HepG2 (cell line): Measurements from ENCODE around the gene PON1. TPM values are rescaled to one million over a fixed set of nuclear protein-coding genes. Genes with fewer than 3 reads are reported as not detected.

ENCODE experiments used
- ATAC-seq: fragments of 200-7000 bp; cut with Tn5 transposase; 3 replicates; pipeline ENCODE4 v1.9.1; 2020; ENCODE audit warnings: mild to moderate bottlenecking, moderate library complexity
- BruUV-seq: library from RNA; stranded (reverse); fragments of 400-500 nt; replicated peaks from 2 replicates; lab custom pipeline; 2021; lab: Mats Ljungman, UMichigan
- CTCF ChIA-PET: fragments of 300-600 bp; formaldehyde crosslinking; extraction: SDS; loops from one replicate; lab custom pipeline; 2021; ENCODE audit warnings: low total read pairs, inconsistent platforms, low intra/inter-chr PET ratio; lab: Yijun Ruan, JAX
- POLR2A ChIA-PET: fragments of 350-600 bp; sonication (Branson Sonifier 250); formaldehyde crosslinking; loops from one replicate; lab custom pipeline; 2020; ENCODE audit warnings: antibody characterized with exemption, inconsistent platforms; lab: Yijun Ruan, JAX
- DNase-seq: peaks from one replicate; pipeline ENCODE4 v3.0.0-alpha.2; 2015; ENCODE audit warnings: low spot score
- FAIRE-seq: peaks from 3 replicates; lab custom pipeline; 2011; peaks lifted over from hg19 to GRCh38; lab: Jason Lieb, UNC
- H2AFZ ChIP-seq: one replicate; pipeline ENCODE4 v1.6.1; 2011; ENCODE audit warnings: low read length, inconsistent platforms
- H3K27ac ChIP-seq: fragments of 300-600 bp; 3 replicates; pipeline ENCODE4 v1.8.0; 2011; ENCODE audit warnings: mixed run types, mild to moderate bottlenecking, mixed read lengths, low read length, inconsistent platforms; ENCODE audit not compliant: insufficient read depth; ENCODE audit errors: extremely low read length
- H3K27me3 ChIP-seq, 2 experiments: fragments of 200-600 bp in 1 of 2; 2 replicates in 1 of 2; 3 replicates in 1 of 2; pipeline versions ENCODE4 v1.6.0 to v1.8.0; 2011; ENCODE audit warnings: low read length in 2 of 2, mild to moderate bottlenecking in 2 of 2, moderate library complexity in 2 of 2, inconsistent platforms in 1 of 2; ENCODE audit not compliant: insufficient read depth in 2 of 2, control insufficient read depth in 1 of 2
- H3K36me3 ChIP-seq, 2 experiments: fragments of 200-600 bp in 1 of 2; replicated peaks in 1 of 2; 2 replicates in 1 of 2; 3 replicates in 1 of 2; pipeline versions ENCODE4 v1.5.1 to v1.8.0; 2011; ENCODE audit warnings: low read length in 2 of 2, inconsistent platforms in 1 of 2; ENCODE audit not compliant: insufficient read depth in 2 of 2, control insufficient read depth in 1 of 2
- H3K4me1 ChIP-seq: 2 replicates; pipeline ENCODE4 v1.5.1; 2012; ENCODE audit warnings: low read length, inconsistent platforms; ENCODE audit not compliant: insufficient read depth
- H3K4me2 ChIP-seq: 2 replicates; pipeline ENCODE4 v1.6.0; 2011; ENCODE audit warnings: low read depth, low read length, inconsistent platforms
- H3K4me3 ChIP-seq, 3 experiments: fragments of 200-600 bp in 1 of 3; sonication (generic), shearing (Covaris generic) in 1 of 3; replicated peaks in 1 of 3; 2 replicates each; pipeline ENCODE4 v1.5.1; 2011 to 2016; ENCODE audit warnings: low read length in 3 of 3, inconsistent platforms in 2 of 3, low read depth in 2 of 3, mild to moderate bottlenecking in 2 of 3, control low read depth in 1 of 3, mixed read lengths in 1 of 3; ENCODE audit not compliant: insufficient read depth in 1 of 3
- H3K79me2 ChIP-seq: one replicate; pipeline ENCODE4 v1.6.1; 2011; ENCODE audit warnings: low read length, inconsistent platforms; ENCODE audit not compliant: insufficient read depth
- H3K9ac ChIP-seq: 2 replicates; pipeline ENCODE4 v1.6.0; 2011; ENCODE audit warnings: mild to moderate bottlenecking, low read depth, low read length, inconsistent platforms; ENCODE audit not compliant: insufficient read depth
- H3K9me3 ChIP-seq: 2 replicates; pipeline ENCODE4 v1.5.1; 2012; ENCODE audit warnings: mild to moderate bottlenecking, low read length
- H4K20me1 ChIP-seq: 2 replicates; pipeline ENCODE4 v1.6.0; 2011; ENCODE audit warnings: inconsistent platforms, mild to moderate bottlenecking, low read length, moderate library complexity; ENCODE audit not compliant: insufficient read depth
- ATF7 ChIP-seq, 2 experiments: fragments of 450-650 bp in 1 of 2; sonication (generic) in 1 of 2; formaldehyde crosslinking in 1 of 2; IDR thresholded peaks; 2 replicates each; pipeline versions ENCODE4 v1.4.0 to v1.6.1; 2016 to 2020; ENCODE audit warnings: antibody characterized with exemption in 1 of 2, mild to moderate bottlenecking in 1 of 2, missing genetic modification reagents in 1 of 2
- BATF2 ChIP-seq: sonication (generic); formaldehyde crosslinking; IDR thresholded peaks from 2 replicates; pipeline ENCODE4 v1.8.0; 2022; ENCODE audit warnings: mild to moderate bottlenecking, missing genetic modification reagents, moderate library complexity
- CSRNP2 ChIP-seq: sonication (generic); formaldehyde crosslinking; conservative IDR thresholded peaks from 2 replicates; pipeline ENCODE4 v1.8.0; 2022; ENCODE audit warnings: low read depth, missing genetic modification reagents
- JUN ChIP-seq: sonication (generic); formaldehyde crosslinking; IDR thresholded peaks from 2 replicates; pipeline ENCODE4 v1.4.0; 2020; ENCODE audit warnings: mild to moderate bottlenecking, missing genetic modification reagents
- NR2C2 ChIP-seq: sonication (generic); formaldehyde crosslinking; IDR thresholded peaks from 2 replicates; pipeline ENCODE4 v1.4.0; 2020; ENCODE audit warnings: missing genetic modification reagents, mild to moderate bottlenecking, moderate library complexity, borderline replicate concordance
- SCMH1 ChIP-seq: sonication (generic); formaldehyde crosslinking; IDR thresholded peaks from 2 replicates; pipeline ENCODE4 v1.9.0; 2021; ENCODE audit warnings: missing genetic modification reagents, mild to moderate bottlenecking, borderline replicate concordance
- SMAD1 ChIP-seq: sonication (generic); formaldehyde crosslinking; IDR thresholded peaks from 2 replicates; pipeline ENCODE4 v1.4.0; 2020; ENCODE audit warnings: missing genetic modification reagents, low read depth, mild to moderate bottlenecking, borderline replicate concordance
- SP4 ChIP-seq: sonication (generic); formaldehyde crosslinking; IDR thresholded peaks from 2 replicates; pipeline ENCODE4 v1.8.1; 2023; ENCODE audit warnings: mild to moderate bottlenecking, missing genetic modification reagents
- ZBTB46 ChIP-seq: sonication (generic); formaldehyde crosslinking; IDR thresholded peaks from 2 replicates; pipeline ENCODE4 v1.4.0; 2020; ENCODE audit warnings: mild to moderate bottlenecking, missing genetic modification reagents, borderline replicate concordance
- ZNF24 ChIP-seq: fragments of 450-650 bp; IDR thresholded peaks from 2 replicates; pipeline ENCODE4 v1.6.1; 2017; ENCODE audit warnings: antibody characterized with exemption, mild to moderate bottlenecking
- ZNF546 ChIP-seq: sonication (generic); formaldehyde crosslinking; conservative IDR thresholded peaks from 2 replicates; pipeline ENCODE4 v1.8.1; 2023; ENCODE audit warnings: mild to moderate bottlenecking, missing genetic modification reagents
- ZNF674 ChIP-seq: sonication (generic); formaldehyde crosslinking; IDR thresholded peaks from 2 replicates; pipeline ENCODE4 v1.5.0; 2020; ENCODE audit warnings: low read depth, mild to moderate bottlenecking, missing genetic modification reagents
- ZNF776 ChIP-seq: sonication (generic); formaldehyde crosslinking; IDR thresholded peaks from 2 replicates; pipeline ENCODE4 v1.4.0; 2020; ENCODE audit warnings: mild to moderate bottlenecking, missing genetic modification reagents
- ZNF790 ChIP-seq: sonication (generic); formaldehyde crosslinking; IDR thresholded peaks from 2 replicates; pipeline ENCODE4 v1.8.0; 2022; ENCODE audit warnings: missing genetic modification reagents, mild to moderate bottlenecking, borderline replicate concordance
- ZSCAN12 ChIP-seq: sonication (generic); formaldehyde crosslinking; IDR thresholded peaks from 2 replicates; pipeline ENCODE4 v1.9.0; 2021; ENCODE audit warnings: mild to moderate bottlenecking, missing genetic modification reagents
- WGBS: methylation state at CpG from one replicate; pipeline ENCODE4 v1.1.6; 2017; ENCODE audit warnings: low lambda C conversion rate; 5-methylcytosine and 5-hydroxymethylcytosine counted together
- in situ Hi-C: cut with HindIII; loops from 2 replicates; pipeline ENCODE4 v1.10.0; 2017; ENCODE audit warnings: low pct_unique_long_range_greater_than_20kb; ENCODE audit not compliant: extremely low pct_ligation_motif_present
- intact Hi-C: fragments of 100-400 bp; cut with micrococcal nuclease; formaldehyde crosslinking; loops from one replicate; pipeline ENCODE4 v1.10.0; 2022; ENCODE audit not compliant: unreplicated experiment
- polyA plus RNA-seq, 8 experiments: library from polyadenylated mRNA; depleted of rRNA in 3 of 8; stranded (reverse) in 7 of 8; unstranded in 1 of 8; fragments of >200 nt; fragmentation: Illumina TruSeq in 4 of 8; extraction: Trizol in 4 of 8; gene quantifications; 2 replicates each; pipeline versions ENCODE4 v1.2.1 to v1.2.3, GENCODE V29; 2011 to 2016; ENCODE audit warnings: low read depth in 4 of 8, missing spikeins in 1 of 8, mixed read lengths in 1 of 8; ENCODE audit not compliant: insufficient read depth in 1 of 8
- total RNA-seq, 5 experiments: library from RNA; depleted of rRNA; stranded (reverse); fragments of >200 nt; fragmentation: Illumina TruSeq; extraction: Trizol; gene quantifications; 2 replicates each; pipeline ENCODE4 v1.2.3, GENCODE V29; 2016; ENCODE audit warnings: low read depth in 1 of 5

Gene PON1
- total and polyA plus RNA-seq, 2 of the 13 experiments (the other 11 are each of a cell fraction or from before 2014, with no cell fraction given) = 0.27 to 0.57 TPM

DNA sequence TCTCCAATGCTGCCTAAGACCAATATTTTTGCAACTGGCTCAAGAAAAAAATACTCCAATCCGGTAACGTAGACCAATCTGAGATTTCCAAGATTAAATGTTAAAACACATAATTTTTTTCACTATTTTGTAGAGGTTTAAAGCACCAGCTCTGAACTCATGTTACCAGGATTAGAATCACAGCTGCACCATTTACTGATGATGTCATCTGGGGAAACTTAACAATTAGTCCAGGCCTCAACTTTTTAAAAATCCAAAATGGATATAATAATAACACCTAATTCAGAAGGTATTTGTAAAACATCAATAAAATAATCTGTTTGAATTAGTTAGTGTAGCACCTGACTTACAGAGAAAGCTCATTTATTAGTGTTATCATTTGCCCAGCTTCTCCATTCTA is 14.4 kb downstream of the PON1 start:
- in situ Hi-C loops = no loop called here
- no peak overlapping the region for H3K9ac ChIP-seq
- no peaks in the 10 kb centered on the region for H4K20me1 ChIP-seq
- no peaks in the 10 kb centered on the region for H3K36me3 ChIP-seq
- 78% methylated on average over 2 of the region's 2 CpGs for WGBS
- no peaks in the 10 kb centered on the region for H3K4me1 ChIP-seq
- no peak for FAIRE-seq
- ATAC-seq = no peak
- no peak overlapping the region for H2AFZ ChIP-seq
- no TSS peak for BruUV-seq
- H3K4me2 ChIP-seq = no peak overlapping the region
- peak; percentile 62 for TF ChIP-seq ATF7 (IDR thresholded peaks at IDR 0.05)
- TF ChIP-seq ATF7 (CRISPR knock-in tag; IDR thresholded peaks at IDR 0.05) = no peak
- no peak for TF ChIP-seq SMAD1 (CRISPR knock-in tag)
- no peak overlapping the region for H3K4me3 ChIP-seq
- no peak for DNase-seq
- POLR2A ChIA-PET = no interaction called here
- no peak overlapping the region for H3K27ac ChIP-seq
- CTCF ChIA-PET = no interaction called here
- no peaks in the 10 kb centered on the region for H3K79me2 ChIP-seq
- no peaks in the 10 kb centered on the region for H3K9me3 ChIP-seq
- H3K27me3 ChIP-seq = no peaks in the 10 kb centered on the region
- intact Hi-C loops = no loop called here

DNA sequence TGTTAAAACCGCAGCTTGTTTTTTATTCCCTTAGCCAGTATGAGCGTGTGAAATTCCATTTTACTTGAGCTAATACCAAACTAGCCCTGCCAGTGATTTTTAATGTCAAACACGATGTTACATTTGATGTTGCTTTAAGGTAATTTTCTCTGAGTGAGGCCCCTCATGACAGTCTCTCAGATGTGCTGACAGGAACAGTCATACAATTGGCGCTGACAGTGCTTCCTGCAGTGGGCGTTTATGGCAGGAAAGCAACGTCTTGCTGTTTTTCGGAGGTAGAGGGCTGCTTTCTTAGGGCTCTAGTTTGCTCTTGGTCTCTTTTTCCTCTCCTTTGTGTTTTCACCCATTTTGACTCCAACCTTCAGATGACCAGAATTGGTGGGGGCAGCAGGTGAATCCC is 19.3 kb downstream of the PON1 start:
- no peak overlapping the region for H3K4me3 ChIP-seq
- WGBS = 75% methylated on average over 7 of the region's 7 CpGs
- no peaks in the 10 kb centered on the region for H3K9me3 ChIP-seq
- FAIRE-seq (no peak), DNase-seq (no peak), ATAC-seq (no peak)
- H4K20me1 ChIP-seq = no peaks in the 10 kb centered on the region
- no peak overlapping the region for H3K9ac ChIP-seq
- H3K27me3 ChIP-seq = no peaks in the 10 kb centered on the region
- H2AFZ ChIP-seq = no peak overlapping the region
- no peaks in the 10 kb centered on the region for H3K4me1 ChIP-seq
- in situ Hi-C loops (no loop called here), intact Hi-C loops (no loop called here)
- CTCF ChIA-PET = no interaction called here
- POLR2A ChIA-PET = no interaction called here
- no peak overlapping the region for H3K27ac ChIP-seq
- H3K79me2 ChIP-seq = no peaks in the 10 kb centered on the region
- no peak overlapping the region for H3K4me2 ChIP-seq
- BruUV-seq = no TSS peak
- TF ChIP-seq NR2C2 (CRISPR knock-in tag) (no peak), JUN (CRISPR knock-in tag) (no peak), ZNF790 (CRISPR knock-in tag) (no peak), SP4 (no peak), SCMH1 (CRISPR knock-in tag) (no peak), ZSCAN12 (no peak), BATF2 (CRISPR knock-in tag) (no peak), ZNF24 (no peak), SMAD1 (CRISPR knock-in tag) (no peak), ZBTB46 (CRISPR knock-in tag) (no peak), ZNF674 (CRISPR knock-in tag) (no peak), CSRNP2 (no peak), ZNF546 (no peak), ZNF776 (CRISPR knock-in tag) (no peak)
- H3K36me3 ChIP-seq = no peaks in the 10 kb centered on the region
